Astrocyte (in vitro differentiated cells and primary cell): ENCODE data around the gene CDT1. TPM values are rescaled to one million over a fixed set of nuclear protein-coding genes. Genes with fewer than 3 reads are reported as not detected.

Experiments used
- DNase-seq: peaks from one replicate; pipeline ENCODE4 v3.0.0-alpha.2; 2010; ENCODE audit warnings: low read depth
- FAIRE-seq: peaks from 2 replicates; lab custom pipeline; 2011; peaks lifted over from hg19 to GRCh38; lab: Jason Lieb, UNC
- H2AFZ ChIP-seq: 2 replicates; pipeline ENCODE4 v1.6.0; 2012; ENCODE audit warnings: low read depth, low read length, inconsistent platforms
- H3K27ac ChIP-seq: 2 replicates; pipeline ENCODE4 v1.5.1; 2011; ENCODE audit warnings: low read depth, low read length, inconsistent platforms
- H3K27me3 ChIP-seq: 2 replicates; pipeline ENCODE4 v1.6.0; 2011; ENCODE audit warnings: low read length, inconsistent platforms; ENCODE audit not compliant: insufficient read depth
- H3K36me3 ChIP-seq: 2 replicates; pipeline ENCODE4 v1.5.1; 2011; ENCODE audit warnings: low read length, inconsistent platforms; ENCODE audit not compliant: insufficient read depth
- H3K4me1 ChIP-seq: 2 replicates; pipeline ENCODE4 v1.5.1; 2011; ENCODE audit warnings: low read length, inconsistent platforms; ENCODE audit not compliant: insufficient read depth
- H3K4me2 ChIP-seq: 2 replicates; pipeline ENCODE4 v1.6.0; 2012; ENCODE audit warnings: low read length, inconsistent platforms
- H3K4me3 ChIP-seq: 2 replicates; pipeline ENCODE4 v1.5.1; 2011; ENCODE audit warnings: low read depth, mild to moderate bottlenecking, low read length, inconsistent platforms; ENCODE audit not compliant: insufficient read depth
- H3K79me2 ChIP-seq: 2 replicates; pipeline ENCODE4 v1.6.0; 2012; ENCODE audit warnings: mild to moderate bottlenecking, low read length, inconsistent platforms; ENCODE audit not compliant: insufficient read depth
- H3K9ac ChIP-seq: 2 replicates; pipeline ENCODE4 v1.6.0; 2012; ENCODE audit warnings: mild to moderate bottlenecking, low read length, inconsistent platforms
- H3K9me3 ChIP-seq: 2 replicates; pipeline ENCODE4 v1.5.1; 2012; ENCODE audit warnings: low read depth, mild to moderate bottlenecking, low read length, inconsistent platforms; ENCODE audit not compliant: insufficient read depth
- H4K20me1 ChIP-seq: 2 replicates; pipeline ENCODE4 v1.6.0; 2012; ENCODE audit warnings: low read length, inconsistent platforms; ENCODE audit not compliant: insufficient read depth
- H3K27ac Mint-ChIP-seq: one replicate; pipeline ENCODE4 v1.8.0; 2021; ENCODE audit warnings: mild to moderate bottlenecking, mixed read lengths; ENCODE audit not compliant: unreplicated experiment
- H3K27me3 Mint-ChIP-seq: one replicate; pipeline ENCODE4 v1.8.0; 2021; ENCODE audit warnings: low read depth, mixed read lengths; ENCODE audit not compliant: unreplicated experiment
- H3K36me3 Mint-ChIP-seq: one replicate; pipeline ENCODE4 v1.8.0; 2021; ENCODE audit warnings: low read depth, mixed read lengths; ENCODE audit not compliant: unreplicated experiment
- H3K4me1 Mint-ChIP-seq: one replicate; pipeline ENCODE4 v1.8.0; 2021; ENCODE audit warnings: low read depth, mixed read lengths; ENCODE audit not compliant: unreplicated experiment
- H3K4me3 Mint-ChIP-seq: one replicate; pipeline ENCODE4 v1.8.0; 2021; ENCODE audit warnings: mild to moderate bottlenecking, moderate library complexity, mixed read lengths; ENCODE audit not compliant: unreplicated experiment
- H3K9me3 Mint-ChIP-seq: one replicate; pipeline ENCODE4 v1.8.0; 2021; ENCODE audit warnings: mild to moderate bottlenecking, mixed read lengths; ENCODE audit not compliant: unreplicated experiment
- CTCF ChIP-seq: IDR thresholded peaks from 2 replicates; pipeline ENCODE4 v1.5.1; 2011; ENCODE audit warnings: low read depth, mild to moderate bottlenecking, inconsistent platforms, low read length, moderate library complexity; ENCODE audit not compliant: insufficient read depth
- EZH2 ChIP-seq: IDR thresholded peaks from 2 replicates; pipeline ENCODE4 v1.6.1; 2012; ENCODE audit warnings: mild to moderate bottlenecking, low read length, inconsistent platforms; ENCODE audit not compliant: insufficient read depth
- total RNA-seq: library from RNA; stranded (reverse); gene quantifications from 2 replicates; pipeline ENCODE4 v1.2.1, GENCODE V29; 2021

The CDT1 gene
- total RNA-seq, 1 donor from 2014 or later, result 4.7 TPM

DNA sequence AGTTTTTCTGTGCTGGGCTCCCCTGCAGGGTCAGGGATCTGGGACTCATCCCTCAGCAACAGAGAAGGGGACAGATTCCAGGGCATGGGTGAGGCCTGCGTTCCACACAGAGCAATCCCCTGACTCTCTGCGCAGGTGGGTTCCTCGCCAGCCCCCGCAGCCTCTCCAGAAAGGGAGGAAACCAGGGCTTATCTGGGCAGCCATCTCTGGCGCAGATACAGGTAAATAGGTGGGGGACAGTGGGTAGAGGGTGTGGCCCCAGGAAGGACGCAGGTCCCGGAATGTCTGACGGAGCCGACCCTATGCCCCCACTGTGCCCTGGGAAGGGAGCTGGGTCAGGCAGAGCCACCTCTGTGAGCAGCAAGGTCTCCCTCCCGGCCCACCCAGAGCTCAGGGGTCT is 41.8 kb upstream of the CDT1 start:
- H3K4me3 ChIP-seq, result no peak overlapping the region
- H3K9ac ChIP-seq, result no peak overlapping the region
- peaks cover 36% of the 10 kb centered on the region for H3K4me1 ChIP-seq
- H2AFZ ChIP-seq, result no peak overlapping the region
- H3K36me3 ChIP-seq, result no peaks in the 10 kb centered on the region
- H3K27ac Mint-ChIP-seq, result no peak overlapping the region
- no peak overlapping the region for H3K27ac ChIP-seq
- no peaks in the 10 kb centered on the region for H3K9me3 ChIP-seq
- no peaks in the 10 kb centered on the region for H3K27me3 Mint-ChIP-seq
- no peaks in the 10 kb centered on the region for H3K9me3 Mint-ChIP-seq
- H3K79me2 ChIP-seq, result peaks cover 100% of the 10 kb centered on the region
- no peaks in the 10 kb centered on the region for H3K27me3 ChIP-seq
- DNase-seq (no peak), FAIRE-seq (no peak)
- peaks cover 5% of the 10 kb centered on the region for H3K36me3 Mint-ChIP-seq
- H3K4me1 Mint-ChIP-seq, result peaks cover 45% of the 10 kb centered on the region
- H3K4me2 ChIP-seq, result no peak overlapping the region
- no peak overlapping the region for H3K4me3 Mint-ChIP-seq
- TF ChIP-seq EZH2 (no peak), CTCF (no peak)
- peaks cover 100% of the 10 kb centered on the region for H4K20me1 ChIP-seq

- H3K4me3 Mint-ChIP-seq, result no peak overlapping the region
- TF ChIP-seq CTCF, result no peak
- no peak for TF ChIP-seq EZH2
- Histone ChIP-seq H3K4me3 (no peak overlapping the region), H3K9me3 (no peaks in the 10 kb centered on the region), H3K36me3 (no peaks in the 10 kb centered on the region), H3K4me2 (no peak overlapping the region), H3K27me3 (no peaks in the 10 kb centered on the region), H3K27ac (no peak overlapping the region), H4K20me1 (peaks cover 100% of the 10 kb centered on the region), H2AFZ (no peak overlapping the region), H3K79me2 (peaks cover 100% of the 10 kb centered on the region), H3K9ac (no peak overlapping the region), H3K4me1 (peaks cover 41% of the 10 kb centered on the region)
- H3K36me3 Mint-ChIP-seq, result peaks cover 6% of the 10 kb centered on the region
- DNase-seq (no peak), FAIRE-seq (no peak)
- no peaks in the 10 kb centered on the region for H3K27me3 Mint-ChIP-seq
- H3K9me3 Mint-ChIP-seq, result no peaks in the 10 kb centered on the region
- no peak overlapping the region for H3K27ac Mint-ChIP-seq
- H3K4me1 Mint-ChIP-seq, result peaks cover 50% of the 10 kb centered on the region
Measured at GRCh38 chr16:88762258-88762870, 41.2 kb upstream of the CDT1 start.

DNA sequence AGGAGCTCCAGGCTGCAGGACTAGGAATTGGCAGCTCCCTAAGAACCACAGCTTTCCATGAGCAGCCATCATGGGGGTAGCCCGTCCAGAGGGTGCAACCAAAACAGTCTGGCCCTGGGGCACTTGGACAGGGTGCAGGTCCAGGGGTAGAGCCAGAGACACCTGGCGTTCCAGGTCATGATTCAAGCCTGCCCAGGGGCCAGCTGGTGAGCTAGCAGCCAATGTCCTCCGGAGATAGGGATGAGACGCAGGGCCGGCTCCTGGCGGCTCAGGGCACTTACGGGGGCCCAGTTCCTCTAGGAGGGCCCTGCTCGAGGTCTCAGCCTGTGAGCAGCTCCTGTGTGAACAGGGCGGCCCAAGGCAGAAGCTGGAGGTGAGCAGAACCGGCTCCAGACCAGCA is 40.6 kb upstream of the CDT1 start:
- no peak overlapping the region for H3K9ac ChIP-seq
- H3K4me1 ChIP-seq, result peaks cover 46% of the 10 kb centered on the region
- no peak overlapping the region for H3K4me2 ChIP-seq
- H3K4me3 ChIP-seq, result no peak overlapping the region
- FAIRE-seq (no peak), DNase-seq (no peak)
- no peaks in the 10 kb centered on the region for H3K27me3 ChIP-seq
- no peak for TF ChIP-seq EZH2
- TF ChIP-seq CTCF, result no peak
- H3K27ac ChIP-seq, result no peak overlapping the region
- no peaks in the 10 kb centered on the region for H3K27me3 Mint-ChIP-seq
- H3K36me3 ChIP-seq, result no peaks in the 10 kb centered on the region
- peaks cover 100% of the 10 kb centered on the region for H4K20me1 ChIP-seq
- H3K36me3 Mint-ChIP-seq, result peaks cover 7% of the 10 kb centered on the region
- no peak overlapping the region for H3K27ac Mint-ChIP-seq
- no peaks in the 10 kb centered on the region for H3K9me3 ChIP-seq
- H3K79me2 ChIP-seq, result peaks cover 100% of the 10 kb centered on the region
- no peaks in the 10 kb centered on the region for H3K9me3 Mint-ChIP-seq
- peaks cover 56% of the 10 kb centered on the region for H3K4me1 Mint-ChIP-seq
- no peak overlapping the region for H3K4me3 Mint-ChIP-seq
- H2AFZ ChIP-seq, result no peak overlapping the region
